B cell (primary cell): Measurements from ENCODE around the gene LRBA. TPM values are rescaled to one million over a fixed set of nuclear protein-coding genes. Genes with fewer than 3 reads are reported as not detected.
"Not testable (repeated sequence)": the region's sequence is repeated elsewhere in the genome, so short reads cannot be mapped to it uniquely, and the experiment has no call there.

Experiments
- ATAC-seq: fragments of 200-7000 bp; cut with Tn5 transposase; one replicate; pipeline ENCODE4 v1.10.0; 2021; ENCODE audit warnings: low read depth, mild to moderate bottlenecking, moderate number of reproducible peaks, moderate library complexity
- CTCF ChIA-PET: fragments of 350-600 bp; sonication (Branson Sonifier 250); formaldehyde crosslinking; loops from one replicate; lab custom pipeline; 2021; ENCODE audit warnings: antibody characterized with exemption, inconsistent platforms; lab: Charles Lee
- POLR2A ChIA-PET: fragments of 350-600 bp; sonication (Branson Sonifier 250); formaldehyde crosslinking; loops from one replicate; lab custom pipeline; 2021; ENCODE audit warnings: antibody characterized with exemption; lab: Charles Lee
- DNase-seq: peaks from one replicate; pipeline ENCODE4 v3.0.0; 2013
- H2AFZ ChIP-seq: 2 replicates; pipeline ENCODE4 v1.6.1; 2012; ENCODE audit warnings: mild to moderate bottlenecking, low read depth, low read length; ENCODE audit not compliant: insufficient read depth, poor library complexity, severe bottlenecking
- H3K27ac ChIP-seq, 2 donors: 1 replicate in 1 of 2; 2 replicates in 1 of 2; pipeline ENCODE4 v1.5.1; 2012 to 2013; ENCODE audit warnings: low read length in 2 of 2, mild to moderate bottlenecking in 2 of 2, moderate library complexity in 1 of 2
- H3K27me3 ChIP-seq, 4 experiments: fragments of 200-600 bp in 1 of 4; sonication (generic) in 1 of 4; replicated peaks in 1 of 4; 1 replicate in 2 of 4; 2 replicates in 2 of 4; pipeline versions ENCODE4 v1.6.1 to v1.7.0; 2013 to 2016; ENCODE audit warnings: low read length in 3 of 4, mild to moderate bottlenecking in 2 of 4, mixed read lengths in 1 of 4, moderate library complexity in 1 of 4; ENCODE audit not compliant: insufficient read depth in 4 of 4, control insufficient read depth in 3 of 4; ENCODE audit errors: control extremely low read depth in 1 of 4
- H3K36me3 ChIP-seq, 2 experiments: replicated peaks in 1 of 2; 1 replicate in 1 of 2; 2 replicates in 1 of 2; pipeline versions ENCODE4 v1.6.1 to v1.7.1; 2013; ENCODE audit warnings: low read length in 1 of 2; ENCODE audit not compliant: insufficient read depth in 2 of 2, control insufficient read depth in 1 of 2; ENCODE audit errors: control extremely low read depth in 1 of 2, extremely low read depth in 1 of 2
- H3K4me1 ChIP-seq, 2 donors: fragments of 200-600 bp in 1 of 2; sonication (generic) in 1 of 2; 1 replicate in 1 of 2; 2 replicates in 1 of 2; pipeline versions ENCODE4 v1.5.1 to v1.6.1; 2013 to 2017; ENCODE audit warnings: low read length in 2 of 2; ENCODE audit not compliant: control insufficient read depth in 2 of 2, insufficient read depth in 2 of 2
- H3K4me2 ChIP-seq: replicated peaks from 2 replicates; pipeline ENCODE3; 2012; ENCODE audit warnings: mild to moderate bottlenecking, low read depth, low read length; ENCODE audit not compliant: poor library complexity, severe bottlenecking
- H3K4me3 ChIP-seq, 5 experiments: fragments of 200-600 bp in 1 of 5; sonication (generic) in 1 of 5; 1 replicate in 3 of 5; 2 replicates in 2 of 5; pipeline versions ENCODE4 v1.5.1 to v1.7.0; 2011 to 2016; ENCODE audit warnings: low read length in 4 of 5, mild to moderate bottlenecking in 4 of 5, low read depth in 2 of 5, control low read depth in 1 of 5, moderate library complexity in 1 of 5; ENCODE audit not compliant: insufficient read depth in 1 of 5; ENCODE audit errors: control extremely low read depth in 1 of 5, extremely low read depth in 1 of 5
- H3K79me2 ChIP-seq: fragments of 200-600 bp; sonication (generic); one replicate; pipeline ENCODE4 v1.6.0; 2016; ENCODE audit warnings: low read length; ENCODE audit not compliant: control insufficient read depth, insufficient read depth
- H3K9ac ChIP-seq: fragments of 200-600 bp; sonication (generic); 2 replicates; pipeline ENCODE4 v1.6.1; 2017; ENCODE audit warnings: mild to moderate bottlenecking, low read length, moderate library complexity
- H3K9me3 ChIP-seq, 3 donors: one replicate each; pipeline versions ENCODE4 v1.6.1 to v1.7.1; 2013; ENCODE audit warnings: low read length in 2 of 3; ENCODE audit not compliant: control insufficient read depth in 2 of 3, insufficient read depth in 1 of 3; ENCODE audit errors: control extremely low read depth in 1 of 3
- H4K20me1 ChIP-seq: 2 replicates; pipeline ENCODE4 v1.6.0; 2012; ENCODE audit warnings: mild to moderate bottlenecking, low read length; ENCODE audit not compliant: insufficient read depth, control insufficient read depth, poor library complexity, severe bottlenecking
- H3K27ac Mint-ChIP-seq: one replicate; pipeline ENCODE4 v1.8.0; 2021; ENCODE audit warnings: mixed read lengths
- H3K27me3 Mint-ChIP-seq: one replicate; pipeline ENCODE4 v1.8.0; 2021; ENCODE audit warnings: mixed read lengths
- H3K4me1 Mint-ChIP-seq: one replicate; pipeline ENCODE4 v1.8.0; 2021; ENCODE audit warnings: mixed read lengths
- H3K4me3 Mint-ChIP-seq: one replicate; pipeline ENCODE4 v1.8.0; 2021; ENCODE audit warnings: mixed read lengths
- H3K9me3 Mint-ChIP-seq: one replicate; pipeline ENCODE4 v1.8.0; 2022; ENCODE audit warnings: mixed read lengths; ENCODE audit not compliant: insufficient read depth
- EZH2 ChIP-seq: IDR thresholded peaks from 2 replicates; pipeline ENCODE4 v1.6.1; 2012; ENCODE audit warnings: borderline replicate concordance, low read depth, mild to moderate bottlenecking, moderate library complexity, low read length; ENCODE audit not compliant: insufficient read depth, poor library complexity, severe bottlenecking
- WGBS: methylation state at CpG from one replicate; pipeline ENCODE4 v1.1.5; 2013; ENCODE audit warnings: missing lambda C conversion rate; ENCODE audit not compliant: insufficient coverage; 5-methylcytosine and 5-hydroxymethylcytosine counted together
- intact Hi-C: fragments of 100-400 bp; cut with micrococcal nuclease; formaldehyde crosslinking; loops from one replicate; pipeline ENCODE4 v1.10.0; 2022
- polyA plus RNA-seq: library from polyadenylated mRNA; depleted of rRNA; stranded (reverse); fragments of >200 nt; gene quantifications from 2 replicates; pipeline ENCODE4 v1.2.3, GENCODE V29; 2012
- total RNA-seq, 2 donors: library from RNA; stranded (reverse); fragments of 120-200 nt in 1 of 2; gene quantifications; 1 replicate in 1 of 2; 2 replicates in 1 of 2; pipeline versions ENCODE4 v1.2.3 to v1.2.4, GENCODE V29; 2013 to 2022
- TF ChIP-seq, protein P1 (sequence below): fragments of 200-600 bp; IDR thresholded peaks from one replicate; pipeline ENCODE4 v1.8.0; 2022; ENCODE audit warnings: antibody characterized with exemption, mild to moderate bottlenecking

Gene LRBA
- total and polyA plus RNA-seq, 2 donors (not counting 1 experiment from before 2014, with no cell fraction given), result 17.5 to 86.7 TPM

DNA sequence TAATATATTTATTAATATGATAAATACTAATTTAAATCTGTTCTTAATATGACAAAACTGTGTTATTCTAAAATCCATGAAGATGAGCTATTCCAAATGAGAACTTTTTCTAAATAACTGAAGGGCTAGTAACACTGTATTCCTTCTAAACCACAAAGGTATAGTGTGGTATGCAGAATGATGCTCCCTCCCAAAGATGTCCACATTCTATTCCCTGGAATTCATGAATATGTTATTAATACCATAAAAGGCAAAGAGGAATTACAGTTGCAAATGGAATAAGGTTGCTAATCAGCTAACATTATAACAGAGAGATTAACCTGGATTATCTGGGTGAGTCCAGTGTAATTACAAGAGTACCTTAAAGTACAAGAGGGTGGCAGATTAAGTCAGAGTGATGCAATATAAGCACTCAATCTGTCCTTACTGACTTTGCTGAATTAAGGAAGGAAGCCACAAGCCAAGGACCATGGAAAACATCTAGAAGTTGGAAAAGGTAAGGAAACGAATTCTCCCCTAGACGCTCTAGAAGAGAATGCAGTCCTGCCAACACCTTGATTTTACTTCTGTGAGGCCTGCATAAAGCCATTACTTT is 453.8 kb downstream of the LRBA start:
- Histone ChIP-seq H3K4me2 (no peak overlapping the region), H3K9me3 (peaks cover 0 to 6% (median 3%) of the 10 kb centered on the region in 3 donors), H3K9ac (no peak overlapping the region), H3K27ac (no peak overlapping the region), H3K79me2 (no peaks in the 10 kb centered on the region), H3K4me3 (no peak overlapping the region), H2AFZ (no peak overlapping the region), H3K36me3 (peaks cover 0 to 6% of the 10 kb centered on the region in 2 experiments), H3K4me1 (no peaks in the 10 kb centered on the region), H3K27me3 (no peaks in the 10 kb centered on the region), H4K20me1 (no peaks in the 10 kb centered on the region)
- H3K27me3 Mint-ChIP-seq, result no peaks in the 10 kb centered on the region
- ChIA-PET POLR2A (no interaction called here), CTCF (no interaction called here)
- DNase-seq (no peak), ATAC-seq (no peak)
- H3K4me1 Mint-ChIP-seq, result no peaks in the 10 kb centered on the region
- H3K9me3 Mint-ChIP-seq, result no peaks in the 10 kb centered on the region
- H3K4me3 Mint-ChIP-seq, result no peak overlapping the region
- H3K27ac Mint-ChIP-seq, result no peak overlapping the region
- no CpG with 5 or more reads among the region's 2 CpGs for WGBS
- TF ChIP-seq, protein P1, sequence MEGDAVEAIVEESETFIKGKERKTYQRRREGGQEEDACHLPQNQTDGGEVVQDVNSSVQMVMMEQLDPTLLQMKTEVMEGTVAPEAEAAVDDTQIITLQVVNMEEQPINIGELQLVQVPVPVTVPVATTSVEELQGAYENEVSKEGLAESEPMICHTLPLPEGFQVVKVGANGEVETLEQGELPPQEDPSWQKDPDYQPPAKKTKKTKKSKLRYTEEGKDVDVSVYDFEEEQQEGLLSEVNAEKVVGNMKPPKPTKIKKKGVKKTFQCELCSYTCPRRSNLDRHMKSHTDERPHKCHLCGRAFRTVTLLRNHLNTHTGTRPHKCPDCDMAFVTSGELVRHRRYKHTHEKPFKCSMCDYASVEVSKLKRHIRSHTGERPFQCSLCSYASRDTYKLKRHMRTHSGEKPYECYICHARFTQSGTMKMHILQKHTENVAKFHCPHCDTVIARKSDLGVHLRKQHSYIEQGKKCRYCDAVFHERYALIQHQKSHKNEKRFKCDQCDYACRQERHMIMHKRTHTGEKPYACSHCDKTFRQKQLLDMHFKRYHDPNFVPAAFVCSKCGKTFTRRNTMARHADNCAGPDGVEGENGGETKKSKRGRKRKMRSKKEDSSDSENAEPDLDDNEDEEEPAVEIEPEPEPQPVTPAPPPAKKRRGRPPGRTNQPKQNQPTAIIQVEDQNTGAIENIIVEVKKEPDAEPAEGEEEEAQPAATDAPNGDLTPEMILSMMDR, result no peak
- TF ChIP-seq EZH2, result no peak
- intact Hi-C loops, result no loop called here

DNA sequence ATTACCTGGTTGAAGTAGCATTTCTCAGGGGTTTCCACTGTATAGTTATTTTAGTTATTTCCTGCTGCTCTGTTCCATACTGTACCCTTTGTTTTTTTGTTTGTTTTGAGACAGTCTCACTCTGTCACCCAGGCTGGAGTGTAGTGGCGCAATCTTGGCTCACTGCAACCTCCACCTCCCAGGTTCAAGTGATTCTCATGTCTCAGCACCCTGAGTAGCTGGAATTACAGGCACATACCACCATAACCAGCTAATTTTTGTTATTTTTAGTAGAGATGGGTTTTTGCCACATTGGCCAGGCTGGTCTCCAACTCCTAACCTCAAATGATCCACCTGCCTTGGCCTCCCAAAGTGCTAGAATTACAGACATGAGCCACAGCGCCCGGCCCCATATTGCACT is 457.3 kb downstream of the LRBA start:
- H3K27me3 Mint-ChIP-seq, H3K36me3 ChIP-seq, H3K9ac ChIP-seq, H3K9me3 ChIP-seq, H3K79me2 ChIP-seq, intact Hi-C loops, H3K4me3 ChIP-seq, H3K27ac ChIP-seq, H3K9me3 Mint-ChIP-seq, H3K27me3 ChIP-seq, H3K4me1 Mint-ChIP-seq, H4K20me1 ChIP-seq, H3K4me2 ChIP-seq, H2AFZ ChIP-seq, H3K4me3 Mint-ChIP-seq, DNase-seq, CTCF ChIA-PET, POLR2A ChIA-PET, H3K27ac Mint-ChIP-seq, H3K4me1 ChIP-seq, ATAC-seq: not testable (repeated sequence)
- 100% methylated on average over 1 of the region's 3 CpGs for WGBS
